Measurements from ENCODE around the gene SH3GL1. TPM values are rescaled to one million over a fixed set of nuclear protein-coding genes. Genes with fewer than 3 reads are reported as not detected.

The SH3GL1 gene
- total RNA-seq, 1 donor from 2014 or later: 96.6 TPM

- no peak for DNase-seq (ENCODE audit: low spot score)
- peaks cover 81% of the 10 kb centered on the region for H3K4me1 Mint-ChIP-seq (ENCODE audit: low read depth)
- no peaks in the 10 kb centered on the region for H3K27me3 Mint-ChIP-seq (ENCODE audit: low read depth)
- H3K4me3 Mint-ChIP-seq (ENCODE audit: unreplicated experiment): no peak overlapping the region
- peak; percentile 20 for TF ChIP-seq CTCF (IDR thresholded peaks at IDR 0.05)
- no peaks in the 10 kb centered on the region for H3K9me3 Mint-ChIP-seq (ENCODE audit: low read depth)
- no peaks in the 10 kb centered on the region for H3K36me3 Mint-ChIP-seq (ENCODE audit: low read depth)
- H3K27ac Mint-ChIP-seq (ENCODE audit: unreplicated experiment): peak overlapping the region; percentile 97
Measured at GRCh38 chr19:4376028-4376670, 24.2 kb downstream of the SH3GL1 start.

- no peak overlapping the region for H3K4me3 Mint-ChIP-seq (ENCODE audit: unreplicated experiment)
- no peaks in the 10 kb centered on the region for H3K9me3 Mint-ChIP-seq (ENCODE audit: low read depth)
- peak overlapping the region; percentile 97 for H3K27ac Mint-ChIP-seq (ENCODE audit: unreplicated experiment)
- H3K36me3 Mint-ChIP-seq (ENCODE audit: low read depth): no peaks in the 10 kb centered on the region
- H3K4me1 Mint-ChIP-seq (ENCODE audit: low read depth): peaks cover 85% of the 10 kb centered on the region
- no peak for DNase-seq (ENCODE audit: low spot score)
- H3K27me3 Mint-ChIP-seq (ENCODE audit: low read depth): no peaks in the 10 kb centered on the region
- TF ChIP-seq CTCF (IDR thresholded peaks at IDR 0.05): peak; percentile 70
Measured at GRCh38 chr19:4375164-4376027, 25.0 kb downstream of the SH3GL1 start.

- no peak for DNase-seq (ENCODE audit: low spot score)
- H3K4me1 Mint-ChIP-seq (ENCODE audit: low read depth): peaks cover 79% of the 10 kb centered on the region
- H3K9me3 Mint-ChIP-seq (ENCODE audit: low read depth): no peaks in the 10 kb centered on the region
- H3K27me3 Mint-ChIP-seq (ENCODE audit: low read depth): no peaks in the 10 kb centered on the region
- H3K36me3 Mint-ChIP-seq (ENCODE audit: low read depth): no peaks in the 10 kb centered on the region
- H3K4me3 Mint-ChIP-seq (ENCODE audit: unreplicated experiment): no peak overlapping the region
- peak overlapping the region; percentile 97 for H3K27ac Mint-ChIP-seq (ENCODE audit: unreplicated experiment)
- peak; percentile 32 for TF ChIP-seq CTCF (IDR thresholded peaks at IDR 0.05)
Measured at GRCh38 chr19:4374498-4375163, 25.7 kb downstream of the SH3GL1 start.

- Mint-ChIP-seq H3K4me1 (ENCODE audit: low read depth) (peaks cover 77% of the 10 kb centered on the region), H3K9me3 (ENCODE audit: low read depth) (no peaks in the 10 kb centered on the region), H3K27me3 (ENCODE audit: low read depth) (no peaks in the 10 kb centered on the region), H3K27ac (ENCODE audit: unreplicated experiment) (peak overlapping the region; percentile 97), H3K36me3 (ENCODE audit: low read depth) (no peaks in the 10 kb centered on the region), H3K4me3 (ENCODE audit: unreplicated experiment) (peak overlapping the region; percentile 29)
- no peak for DNase-seq (ENCODE audit: low spot score)
- TF ChIP-seq CTCF (IDR thresholded peaks at IDR 0.05): no peak
Measured at GRCh38 chr19:4373601-4374497, 26.5 kb downstream of the SH3GL1 start.

All from chondrocyte (in vitro differentiated cells).